Suprapubic skin (tissue), 4 donors: Measurements from ENCODE around the gene REELD1. TPM values are rescaled to one million over a fixed set of nuclear protein-coding genes. Genes with fewer than 3 reads are reported as not detected.

Source experiments
- DNase-seq, 2 donors: peaks; one replicate each; pipeline ENCODE4 v3.0.0-alpha.2; 2019; ENCODE audit warnings: low spot score in 2 of 2
- H3K27ac ChIP-seq: fragments of 200-600 bp; sonication (generic); one replicate; pipeline ENCODE4 v1.5.1; 2019
- H3K27me3 ChIP-seq: fragments of 200-600 bp; sonication (generic); one replicate; pipeline ENCODE4 v1.5.1; 2019
- H3K36me3 ChIP-seq: fragments of 200-600 bp; sonication (generic); one replicate; pipeline ENCODE4 v1.5.1; 2019
- H3K4me1 ChIP-seq: fragments of 200-600 bp; sonication (generic); one replicate; pipeline ENCODE4 v1.5.1; 2019
- H3K4me3 ChIP-seq: fragments of 200-600 bp; sonication (generic); one replicate; pipeline ENCODE4 v1.5.1; 2019; ENCODE audit warnings: mild to moderate bottlenecking
- H3K9me3 ChIP-seq: fragments of 200-600 bp; sonication (generic); one replicate; pipeline ENCODE4 v1.5.1; 2019
- EP300 ChIP-seq: sonication (generic); formaldehyde crosslinking; IDR thresholded peaks from one replicate; pipeline ENCODE4 v1.6.1; 2017; ENCODE audit warnings: antibody characterized with exemption
- POLR2A ChIP-seq, 2 donors: fragments of 450-650 bp; IDR thresholded peaks; one replicate each; pipeline ENCODE4 v1.6.1; 2017; ENCODE audit warnings: antibody characterized with exemption in 2 of 2, mild to moderate bottlenecking in 2 of 2, moderate library complexity in 2 of 2
- POLR2AphosphoS5 ChIP-seq, 3 donors: sonication (generic); formaldehyde crosslinking; IDR thresholded peaks; one replicate each; pipeline ENCODE4 v1.6.1; 2017; ENCODE audit warnings: antibody characterized with exemption in 3 of 3
- WGBS: methylation state at CpG from one replicate; pipeline ENCODE4 v1.1.5; 2018; 5-methylcytosine and 5-hydroxymethylcytosine counted together
- total RNA-seq, 4 donors: library from RNA; depleted of rRNA; stranded (reverse); fragments of >200 nt; gene quantifications; one replicate each; pipeline ENCODE4 v1.1.0, GENCODE V29; 2016
- TF ChIP-seq, protein P1 (sequence below), 2 donors: fragments of 200-600 bp in 1 of 2; fragments of 450-650 bp in 1 of 2; sonication (generic) in 1 of 2; IDR thresholded peaks; one replicate each; pipeline ENCODE4 v1.5.1; 2016 to 2019; ENCODE audit warnings: antibody characterized with exemption in 2 of 2, mild to moderate bottlenecking in 1 of 2, moderate library complexity in 1 of 2

The REELD1 gene
- total RNA-seq, 4 donors from 2014 or later, result 2.0 TPM; not detected in 3

DNA sequence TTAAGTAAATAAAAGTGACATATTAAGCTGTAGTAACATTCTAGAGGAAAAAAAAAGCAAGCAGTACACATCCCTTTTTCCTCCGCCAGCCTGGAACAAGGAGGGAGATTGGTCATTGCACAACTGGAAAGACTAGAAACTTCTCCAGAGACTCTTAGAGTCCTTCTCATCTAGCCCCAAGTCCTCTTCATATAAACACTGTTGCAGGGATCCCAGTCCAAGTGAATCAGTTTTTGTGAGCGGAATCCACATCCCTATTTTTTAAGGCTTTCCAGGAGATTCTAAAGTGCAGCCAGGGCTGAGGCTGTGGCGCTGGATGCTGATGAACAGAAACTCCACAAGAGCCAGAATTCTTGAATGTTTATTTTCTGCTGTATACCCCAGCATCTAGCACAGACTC, 23.8 kb downstream of the REELD1 start:
- 87% methylated on average over 3 of the region's 3 CpGs for WGBS
- no peak for TF ChIP-seq POLR2A (IDR thresholded peaks at IDR 0.05)
- TF ChIP-seq, protein P1, sequence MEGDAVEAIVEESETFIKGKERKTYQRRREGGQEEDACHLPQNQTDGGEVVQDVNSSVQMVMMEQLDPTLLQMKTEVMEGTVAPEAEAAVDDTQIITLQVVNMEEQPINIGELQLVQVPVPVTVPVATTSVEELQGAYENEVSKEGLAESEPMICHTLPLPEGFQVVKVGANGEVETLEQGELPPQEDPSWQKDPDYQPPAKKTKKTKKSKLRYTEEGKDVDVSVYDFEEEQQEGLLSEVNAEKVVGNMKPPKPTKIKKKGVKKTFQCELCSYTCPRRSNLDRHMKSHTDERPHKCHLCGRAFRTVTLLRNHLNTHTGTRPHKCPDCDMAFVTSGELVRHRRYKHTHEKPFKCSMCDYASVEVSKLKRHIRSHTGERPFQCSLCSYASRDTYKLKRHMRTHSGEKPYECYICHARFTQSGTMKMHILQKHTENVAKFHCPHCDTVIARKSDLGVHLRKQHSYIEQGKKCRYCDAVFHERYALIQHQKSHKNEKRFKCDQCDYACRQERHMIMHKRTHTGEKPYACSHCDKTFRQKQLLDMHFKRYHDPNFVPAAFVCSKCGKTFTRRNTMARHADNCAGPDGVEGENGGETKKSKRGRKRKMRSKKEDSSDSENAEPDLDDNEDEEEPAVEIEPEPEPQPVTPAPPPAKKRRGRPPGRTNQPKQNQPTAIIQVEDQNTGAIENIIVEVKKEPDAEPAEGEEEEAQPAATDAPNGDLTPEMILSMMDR (IDR thresholded peaks at IDR 0.05), result no peak
- no peak for TF ChIP-seq POLR2AphosphoS5 (IDR thresholded peaks at IDR 0.05)
- no peak for TF ChIP-seq EP300
- no peaks in the 10 kb centered on the region for H3K36me3 ChIP-seq
- H3K4me3 ChIP-seq, result no peak overlapping the region
- no peak for DNase-seq
- H3K27me3 ChIP-seq, result no peaks in the 10 kb centered on the region
- H3K9me3 ChIP-seq, result no peaks in the 10 kb centered on the region
- H3K27ac ChIP-seq, result no peak overlapping the region
- H3K4me1 ChIP-seq, result peaks cover 21% of the 10 kb centered on the region

DNA sequence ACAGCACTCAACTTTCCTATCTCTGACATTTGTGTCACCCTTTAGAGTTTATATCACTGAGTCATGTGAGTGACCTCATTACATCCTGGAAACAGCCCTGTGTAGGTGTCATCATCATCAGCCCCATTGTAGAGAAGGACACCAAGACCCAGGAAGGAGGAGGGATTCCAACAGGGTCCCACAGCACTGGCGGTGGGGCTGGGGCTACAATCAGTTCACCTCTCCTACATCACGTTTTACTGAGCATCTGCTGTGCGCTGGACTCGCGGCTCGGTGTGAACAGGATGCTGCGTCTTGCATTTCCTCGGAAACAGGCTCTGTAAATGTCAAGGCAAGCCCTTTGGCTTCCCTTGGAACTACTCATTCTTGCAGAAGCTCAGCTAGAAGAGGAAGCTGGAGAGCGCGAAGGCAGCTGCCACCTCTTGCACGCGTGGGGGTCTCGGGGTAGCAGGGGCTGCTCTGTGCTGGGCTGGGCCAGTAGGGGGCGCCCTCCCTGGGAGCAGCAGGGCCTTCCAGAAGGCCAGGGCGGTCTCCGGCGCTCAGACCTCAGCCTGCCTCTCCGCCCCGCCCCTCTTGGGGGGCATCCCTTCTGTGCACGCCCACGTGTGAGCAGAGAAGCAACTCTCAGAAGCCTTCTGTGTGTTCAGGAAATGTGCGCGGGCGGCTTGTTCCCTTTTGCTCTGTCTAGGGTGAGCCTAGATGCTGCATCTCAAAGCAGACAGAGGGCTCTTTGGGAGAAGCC, 29.0 kb downstream of the REELD1 start:
- no peak overlapping the region for H3K4me3 ChIP-seq
- H3K9me3 ChIP-seq, result no peaks in the 10 kb centered on the region
- H3K27me3 ChIP-seq, result no peaks in the 10 kb centered on the region
- TF ChIP-seq, protein P1 (IDR thresholded peaks at IDR 0.05), result peak in 1 of 2 donors; percentile 23
- TF ChIP-seq EP300 (no peak), POLR2A (IDR thresholded peaks at IDR 0.05) (no peak)
- no peaks in the 10 kb centered on the region for H3K36me3 ChIP-seq
- no peak overlapping the region for H3K27ac ChIP-seq
- no peak for DNase-seq
- WGBS, result 62% methylated on average over 7 of the region's 24 CpGs
- H3K4me1 ChIP-seq, result peaks cover 36% of the 10 kb centered on the region

DNA sequence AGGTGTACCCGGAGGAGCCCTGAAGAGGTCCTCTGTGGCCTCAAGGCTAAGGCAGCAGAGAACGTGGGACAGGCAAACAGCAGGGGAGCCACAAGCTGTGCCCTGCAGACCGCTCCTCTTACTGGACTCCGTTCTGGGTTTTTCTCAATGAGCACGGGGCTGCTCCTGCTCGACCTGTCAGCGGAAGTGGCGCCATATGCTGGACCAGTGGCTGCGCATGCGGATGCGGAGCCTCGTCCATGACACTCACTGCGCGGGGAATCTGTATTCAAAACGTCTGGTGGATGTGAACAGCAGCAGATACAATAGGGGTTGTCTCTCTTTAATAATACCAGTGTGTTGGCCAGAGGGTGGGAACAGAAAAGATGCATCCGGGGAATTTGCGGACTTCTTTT, 29.5 kb downstream of the REELD1 start:
- DNase-seq, result no peak
- H3K27ac ChIP-seq, result no peak overlapping the region
- no peaks in the 10 kb centered on the region for H3K9me3 ChIP-seq
- 88% methylated on average over 17 of the region's 17 CpGs for WGBS
- TF ChIP-seq EP300, result no peak
- TF ChIP-seq, protein P1 (IDR thresholded peaks at IDR 0.05), result no peak
- no peak for TF ChIP-seq POLR2A (IDR thresholded peaks at IDR 0.05)
- TF ChIP-seq POLR2AphosphoS5 (IDR thresholded peaks at IDR 0.05), result no peak
- H3K36me3 ChIP-seq, result no peaks in the 10 kb centered on the region
- H3K27me3 ChIP-seq, result no peaks in the 10 kb centered on the region
- H3K4me1 ChIP-seq, result peaks cover 36% of the 10 kb centered on the region
- no peak overlapping the region for H3K4me3 ChIP-seq

DNA sequence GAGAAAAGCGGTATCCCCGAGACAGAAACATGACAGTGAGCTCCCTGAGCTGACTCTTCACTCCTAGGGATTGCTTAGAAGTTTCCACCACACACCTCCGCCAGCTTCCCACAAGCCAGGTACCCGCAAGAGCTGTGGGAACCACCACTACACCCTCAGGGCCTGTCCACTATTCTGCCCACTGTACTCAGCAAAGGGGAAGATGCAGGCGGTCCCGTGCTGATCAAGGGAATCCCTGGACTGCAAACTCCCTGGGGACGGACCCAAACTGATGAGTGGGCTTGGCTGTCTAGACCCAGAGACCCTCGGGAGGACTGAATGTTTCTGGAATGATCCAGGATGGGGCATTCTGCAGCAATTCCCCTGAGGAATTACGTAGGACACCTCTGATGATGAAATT, 30.2 kb downstream of the REELD1 start:
- H3K27ac ChIP-seq, result no peak overlapping the region
- 73% methylated on average over 9 of the region's 9 CpGs for WGBS
- no peak for DNase-seq

DNA sequence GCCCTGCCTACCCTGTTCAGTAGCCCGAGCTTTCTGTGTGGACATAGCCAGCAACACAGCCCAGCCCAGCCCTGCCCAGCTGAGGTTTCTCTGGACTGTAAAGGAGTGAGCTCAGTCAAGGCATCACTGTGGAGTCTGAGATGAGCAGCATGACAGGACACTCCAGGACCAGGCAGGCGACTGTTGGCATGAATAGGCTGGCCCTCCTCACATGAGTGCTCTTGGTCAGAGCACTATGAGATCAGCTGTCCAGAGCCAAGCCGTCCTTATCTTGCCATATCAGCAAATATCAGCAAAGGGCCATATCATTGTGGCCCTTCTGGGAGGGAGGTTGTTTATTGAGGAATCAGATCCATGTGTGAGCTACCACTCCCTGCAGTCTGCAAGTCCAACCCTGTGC, 30.9 kb downstream of the REELD1 start:
- Histone ChIP-seq H3K36me3 (no peaks in the 10 kb centered on the region), H3K27ac (no peak overlapping the region), H3K4me3 (no peak overlapping the region), H3K9me3 (no peaks in the 10 kb centered on the region), H3K4me1 (peaks cover 36% of the 10 kb centered on the region), H3K27me3 (no peaks in the 10 kb centered on the region)
- 61% methylated on average over 3 of the region's 3 CpGs for WGBS
- DNase-seq, result no peak
- TF ChIP-seq POLR2A (IDR thresholded peaks at IDR 0.05) (no peak), EP300 (no peak), POLR2AphosphoS5 (IDR thresholded peaks at IDR 0.05) (no peak)
- TF ChIP-seq, protein P1 (IDR thresholded peaks at IDR 0.05), result no peak

More for the DNA sequence above, 30.2 kb downstream of the REELD1 start:
- TF ChIP-seq POLR2A (IDR thresholded peaks at IDR 0.05) (no peak), POLR2AphosphoS5 (IDR thresholded peaks at IDR 0.05) (no peak), EP300 (no peak)
- TF ChIP-seq, protein P1 (IDR thresholded peaks at IDR 0.05), result no peak
- Histone ChIP-seq H3K4me3 (no peak overlapping the region), H3K4me1 (peaks cover 36% of the 10 kb centered on the region), H3K27me3 (no peaks in the 10 kb centered on the region), H3K9me3 (no peaks in the 10 kb centered on the region), H3K36me3 (no peaks in the 10 kb centered on the region)
